Activated CD4-positive, alpha-beta T cell treated with anti-CD3 and anti-CD28 coated beads, Interleukin-2, amount 10 ng/mL, durations not matched to agents 7 days and 5 days (primary cell): ENCODE data around the gene MBD2. TPM values are rescaled to one million over a fixed set of nuclear protein-coding genes. Genes with fewer than 3 reads are reported as not detected.
"Not testable (repeated sequence)": the region's sequence is repeated elsewhere in the genome, so short reads cannot be mapped to it uniquely, and the experiment has no call there.

Source experiments
- CTCF ChIA-PET: fragments of 350-600 bp; sonication (Branson Sonifier 250); formaldehyde crosslinking; loops from one replicate; lab custom pipeline; 2021; ENCODE audit warnings: antibody characterized with exemption; lab: Charles Lee
- POLR2A ChIA-PET: fragments of 350-600 bp; sonication (Branson Sonifier 250); formaldehyde crosslinking; loops from one replicate; lab custom pipeline; 2021; ENCODE audit warnings: antibody characterized with exemption; lab: Charles Lee
- DNase-seq: peaks from one replicate; pipeline ENCODE4 v3.0.0-alpha.2; 2020
- H3K27ac Mint-ChIP-seq: one replicate; pipeline ENCODE4 v1.8.0; 2021; ENCODE audit warnings: mild to moderate bottlenecking, moderate library complexity, mixed read lengths
- H3K27me3 Mint-ChIP-seq: one replicate; pipeline ENCODE4 v1.8.0; 2021; ENCODE audit warnings: mixed read lengths
- H3K36me3 Mint-ChIP-seq: one replicate; pipeline ENCODE4 v1.8.0; 2021; ENCODE audit warnings: low read depth, mixed read lengths
- H3K4me1 Mint-ChIP-seq: one replicate; pipeline ENCODE4 v1.8.0; 2021; ENCODE audit warnings: mixed read lengths
- H3K4me3 Mint-ChIP-seq: one replicate; pipeline ENCODE4 v1.8.0; 2021; ENCODE audit warnings: mild to moderate bottlenecking, moderate library complexity, mixed read lengths
- H3K9me3 Mint-ChIP-seq: one replicate; pipeline ENCODE4 v1.8.0; 2021; ENCODE audit warnings: mixed read lengths
- total RNA-seq, 2 experiments: library from RNA; stranded (reverse); gene quantifications; one replicate each; pipeline ENCODE4 v1.2.3, GENCODE V29; 2021

MBD2 gene
- total RNA-seq, 2 experiments from 2014 or later: 103 to 105 TPM

GRCh38 chr18:54209471-54210180, 14.8 kb downstream of the MBD2 start:
- CTCF ChIA-PET: interaction anchor here (1.3 to 2.1 kb wide), 2 partner anchors 14 to 15 kb away, joined by 4 read pairs; partner anchors contain the start of gene MBD2

DNA sequence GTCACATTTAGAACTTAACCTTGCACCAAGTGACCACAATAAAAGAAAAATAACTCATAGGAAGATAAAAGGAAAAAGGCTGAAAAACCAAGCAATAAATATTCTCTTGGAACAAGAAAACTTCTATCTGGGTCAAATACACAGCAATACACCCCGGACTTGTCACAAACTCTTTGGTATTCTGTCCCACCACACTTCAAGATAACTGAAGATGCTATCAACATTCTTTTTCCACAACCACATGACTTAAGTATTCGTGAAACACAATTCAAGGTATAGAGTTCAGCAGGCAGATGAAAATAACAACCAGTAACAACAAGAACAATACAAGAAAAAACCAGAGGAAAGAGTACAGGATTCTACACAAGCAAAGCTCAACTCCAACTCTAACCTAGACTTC, 18.0 kb downstream of the MBD2 start:
- H3K9me3 Mint-ChIP-seq: no peaks in the 10 kb centered on the region
- H3K4me3 Mint-ChIP-seq: no peak overlapping the region

More at GRCh38 chr18:54209471-54210180, 14.8 kb downstream of the MBD2 start:
- Mint-ChIP-seq H3K4me3 (no peak overlapping the region), H3K4me1 (peaks cover 46% of the 10 kb centered on the region), H3K27me3 (no peaks in the 10 kb centered on the region), H3K9me3 (no peaks in the 10 kb centered on the region), H3K27ac (no peak overlapping the region), H3K36me3 (peaks cover 7% of the 10 kb centered on the region)
- DNase-seq: no peak
- POLR2A ChIA-PET: no interaction called here

DNA sequence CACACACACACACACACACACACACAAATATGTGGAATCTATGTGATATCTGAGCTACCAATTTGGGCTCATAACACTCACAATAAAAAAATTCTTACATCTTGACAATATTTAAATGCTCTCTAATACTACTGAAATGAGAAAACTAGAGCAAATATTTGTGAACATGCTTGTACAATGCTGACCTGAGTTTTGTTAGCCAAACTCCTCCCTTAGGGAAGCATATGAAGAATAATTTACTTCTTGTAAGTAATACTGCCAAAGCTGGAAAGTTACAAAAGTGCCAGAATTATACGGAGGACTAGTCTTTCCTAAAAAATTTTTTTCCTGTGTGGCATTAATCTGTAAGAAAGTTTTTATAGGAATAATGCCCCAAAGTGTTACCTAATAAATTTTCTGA, 18.5 kb downstream of the MBD2 start:
- Mint-ChIP-seq H3K9me3 (no peaks in the 10 kb centered on the region), H3K4me1 (peaks cover 34% of the 10 kb centered on the region), H3K27ac (no peak overlapping the region), H3K27me3 (no peaks in the 10 kb centered on the region), H3K4me3 (no peak overlapping the region), H3K36me3 (peaks cover 36% of the 10 kb centered on the region)
- CTCF ChIA-PET: no interaction called here
- DNase-seq: no peak
- POLR2A ChIA-PET: no interaction called here

More for the DNA sequence above, 18.0 kb downstream of the MBD2 start:
- ChIA-PET POLR2A (no interaction called here), CTCF (interaction anchor here (1.0 kb wide), 1 partner anchor 13 kb away, joined by 5 read pairs; no protein-coding TSS in a partner anchor)
- no peak for DNase-seq
- Mint-ChIP-seq H3K27me3 (no peaks in the 10 kb centered on the region), H3K4me1 (peaks cover 37% of the 10 kb centered on the region), H3K27ac (no peak overlapping the region), H3K36me3 (peaks cover 31% of the 10 kb centered on the region)

DNA sequence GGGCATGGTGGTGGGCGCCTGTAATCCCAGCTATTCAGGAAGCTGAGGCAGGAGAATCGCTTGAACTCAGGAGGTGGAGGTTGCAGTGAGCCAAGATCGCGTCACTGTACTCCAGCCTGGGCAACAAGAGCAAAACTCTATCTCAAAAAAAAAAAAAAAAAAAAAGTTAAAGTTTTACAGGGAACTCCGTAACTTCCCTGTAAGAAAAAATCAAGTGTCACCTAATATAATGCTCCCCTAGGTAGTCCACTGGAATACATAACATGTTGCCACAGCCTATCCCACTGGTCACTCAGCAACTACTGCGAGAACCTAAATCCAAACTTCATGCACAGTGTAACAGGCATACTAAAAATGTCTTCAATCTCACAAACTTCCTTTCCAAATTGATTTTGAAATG, 19.0 kb downstream of the MBD2 start:
- Mint-ChIP-seq H3K36me3 (peaks cover 38% of the 10 kb centered on the region), H3K4me1 (peaks cover 33% of the 10 kb centered on the region)
- not testable (repeated sequence) for H3K9me3 Mint-ChIP-seq

DNA sequence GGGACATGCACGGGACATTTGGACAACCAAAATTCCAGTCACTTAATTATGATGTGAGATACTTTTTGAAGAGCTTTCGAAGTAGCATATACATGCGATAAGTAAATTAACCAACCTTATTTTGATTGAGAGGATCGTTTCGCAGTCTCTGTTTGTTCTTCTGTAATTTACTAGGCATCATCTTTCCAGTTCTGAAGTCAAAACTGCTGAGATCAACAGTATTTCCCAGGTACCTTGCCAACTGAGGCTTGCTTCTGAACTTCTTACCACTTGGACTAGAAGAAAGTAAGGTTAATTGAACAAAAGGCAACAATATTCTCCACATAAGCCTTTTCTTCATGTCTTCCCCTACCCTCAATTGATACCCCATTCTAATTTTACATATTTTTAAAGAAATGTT, 19.6 kb downstream of the MBD2 start:
- H3K27ac Mint-ChIP-seq: no peak overlapping the region
- ChIA-PET POLR2A (no interaction called here), CTCF (no interaction called here)
- H3K36me3 Mint-ChIP-seq: peaks cover 41% of the 10 kb centered on the region
- peaks cover 28% of the 10 kb centered on the region for H3K4me1 Mint-ChIP-seq
- no peaks in the 10 kb centered on the region for H3K9me3 Mint-ChIP-seq
- H3K27me3 Mint-ChIP-seq: no peaks in the 10 kb centered on the region
- H3K4me3 Mint-ChIP-seq: no peak overlapping the region
- DNase-seq: no peak

More for the DNA sequence above, 19.0 kb downstream of the MBD2 start:
- H3K4me3 Mint-ChIP-seq, CTCF ChIA-PET, DNase-seq, H3K27ac Mint-ChIP-seq, POLR2A ChIA-PET, H3K27me3 Mint-ChIP-seq: not testable (repeated sequence)

DNA sequence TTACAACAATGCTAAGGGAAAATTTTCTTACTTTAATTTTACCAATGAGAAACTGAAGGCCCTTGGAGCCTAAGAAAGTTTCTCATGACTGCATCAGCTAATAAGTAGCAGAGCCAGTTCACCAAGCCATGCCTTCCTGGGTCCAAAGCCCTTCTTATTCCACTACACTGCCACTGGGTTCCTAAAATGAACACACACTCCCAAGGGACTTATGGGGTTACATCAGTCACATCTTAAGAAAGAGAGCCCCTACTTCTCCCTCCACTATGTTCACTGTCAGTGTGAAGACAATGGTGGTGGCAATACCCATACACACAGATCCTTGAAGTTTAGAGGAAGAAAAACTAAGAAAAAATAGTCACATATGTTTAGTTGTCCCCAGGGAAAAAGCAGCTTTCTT, 20.6 kb downstream of the MBD2 start:
- H3K27me3 Mint-ChIP-seq: no peaks in the 10 kb centered on the region
- no peak for DNase-seq
- H3K27ac Mint-ChIP-seq: no peak overlapping the region
- peaks cover 49% of the 10 kb centered on the region for H3K36me3 Mint-ChIP-seq
- H3K9me3 Mint-ChIP-seq: no peaks in the 10 kb centered on the region
- peaks cover 23% of the 10 kb centered on the region for H3K4me1 Mint-ChIP-seq
- ChIA-PET CTCF (no interaction called here), POLR2A (no interaction called here)
- no peak overlapping the region for H3K4me3 Mint-ChIP-seq

GRCh38 chr18:54202851-54203250, 21.6 kb downstream of the MBD2 start:
- CTCF ChIA-PET: no interaction called here
- DNase-seq: no peak
- Mint-ChIP-seq H3K9me3 (no peaks in the 10 kb centered on the region), H3K27me3 (no peaks in the 10 kb centered on the region), H3K27ac (no peak overlapping the region), H3K4me1 (peaks cover 20% of the 10 kb centered on the region), H3K36me3 (peaks cover 57% of the 10 kb centered on the region), H3K4me3 (no peak overlapping the region)
- POLR2A ChIA-PET: no interaction called here

GRCh38 chr18:54197747-54198411, 26.6 kb downstream of the MBD2 start:
- H3K27me3 Mint-ChIP-seq: no peaks in the 10 kb centered on the region
- H3K36me3 Mint-ChIP-seq: peaks cover 40% of the 10 kb centered on the region
- no peaks in the 10 kb centered on the region for H3K4me1 Mint-ChIP-seq
- no peaks in the 10 kb centered on the region for H3K9me3 Mint-ChIP-seq
- DNase-seq: no peak
- CTCF ChIA-PET: interaction anchor here (1.4 kb wide), 1 partner anchor 15 kb away, joined by 3 read pairs; no protein-coding TSS in a partner anchor
- POLR2A ChIA-PET: no interaction called here
- H3K27ac Mint-ChIP-seq: no peak overlapping the region
- no peak overlapping the region for H3K4me3 Mint-ChIP-seq

DNA sequence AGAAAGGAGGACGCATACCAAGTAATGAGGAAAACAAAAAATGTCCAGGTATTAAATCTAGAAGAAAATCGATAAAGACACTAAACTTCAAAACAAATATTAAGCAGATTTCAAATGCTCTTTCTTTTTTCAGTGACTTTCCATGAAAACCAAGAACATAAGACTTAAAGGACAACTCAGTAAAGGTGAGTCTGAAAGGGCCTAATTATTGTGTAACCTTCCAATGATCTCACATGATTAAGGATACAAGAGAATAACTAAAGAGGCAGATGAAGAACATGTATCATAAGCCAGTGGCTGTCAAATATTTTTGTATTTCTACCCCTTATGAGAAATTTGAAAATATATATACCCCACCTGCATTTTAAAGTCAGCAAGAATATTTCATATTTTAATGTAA, 30.7 kb downstream of the MBD2 start:
- CTCF ChIA-PET: no interaction called here

DNA sequence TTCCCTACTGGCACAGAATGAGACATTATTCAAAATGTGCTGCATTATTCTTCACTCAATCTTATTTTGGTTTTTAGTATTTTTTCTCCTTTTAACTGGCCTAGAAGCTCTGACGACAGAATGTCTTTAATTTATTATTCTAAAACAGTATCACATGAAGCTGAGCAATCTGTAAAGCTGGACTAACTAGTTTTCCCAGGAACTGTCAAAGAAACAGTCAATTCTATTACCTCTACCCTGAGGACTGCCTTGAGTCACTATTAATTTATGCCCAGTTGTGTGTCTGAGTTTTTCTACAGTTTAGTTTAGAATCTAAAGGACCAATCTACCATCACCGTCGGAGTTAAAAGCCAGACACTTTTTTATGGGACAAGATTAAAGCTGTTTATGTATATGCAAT, 31.6 kb downstream of the MBD2 start:
- ChIA-PET POLR2A (no interaction called here), CTCF (no interaction called here)
- no peaks in the 10 kb centered on the region for H3K9me3 Mint-ChIP-seq
- no peaks in the 10 kb centered on the region for H3K27me3 Mint-ChIP-seq
- H3K27ac Mint-ChIP-seq: no peak overlapping the region
- no peak overlapping the region for H3K4me3 Mint-ChIP-seq
- no peak for DNase-seq
- H3K36me3 Mint-ChIP-seq: peaks cover 22% of the 10 kb centered on the region
- no peaks in the 10 kb centered on the region for H3K4me1 Mint-ChIP-seq

More for the DNA sequence above, 30.7 kb downstream of the MBD2 start:
- Mint-ChIP-seq H3K27me3 (no peaks in the 10 kb centered on the region), H3K9me3 (no peaks in the 10 kb centered on the region), H3K4me1 (no peaks in the 10 kb centered on the region), H3K36me3 (peaks cover 25% of the 10 kb centered on the region), H3K4me3 (no peak overlapping the region), H3K27ac (no peak overlapping the region)
- DNase-seq: no peak
- POLR2A ChIA-PET: no interaction called here

GRCh38 chr18:54192415-54192814, 32.1 kb downstream of the MBD2 start:
- H3K27ac Mint-ChIP-seq: no peak overlapping the region
- CTCF ChIA-PET: no interaction called here
- H3K27me3 Mint-ChIP-seq: no peaks in the 10 kb centered on the region
- no peaks in the 10 kb centered on the region for H3K9me3 Mint-ChIP-seq
- peaks cover 24% of the 10 kb centered on the region for H3K36me3 Mint-ChIP-seq
- POLR2A ChIA-PET: no interaction called here
- no peak for DNase-seq
- H3K4me1 Mint-ChIP-seq: no peaks in the 10 kb centered on the region
- H3K4me3 Mint-ChIP-seq: no peak overlapping the region

DNA sequence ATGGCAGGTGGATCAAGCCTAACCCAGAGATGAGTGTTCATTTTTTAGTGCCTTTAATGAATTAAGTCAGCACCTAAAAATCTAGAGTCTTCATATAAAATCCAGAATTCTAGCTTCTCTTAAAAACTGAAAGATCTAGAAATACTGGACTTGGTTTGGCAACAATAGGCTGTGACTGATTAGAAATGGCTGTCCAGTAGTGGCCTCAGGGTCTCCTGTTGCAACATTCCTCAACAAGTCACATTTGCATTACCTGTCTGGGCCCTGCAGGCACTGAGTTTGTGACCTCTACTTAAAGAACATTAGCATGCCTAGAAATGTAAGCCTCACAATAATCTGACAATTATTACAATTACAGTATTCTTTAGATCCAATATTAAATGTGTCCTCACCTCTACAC, 33.1 kb downstream of the MBD2 start:
- CTCF ChIA-PET: no interaction called here
- DNase-seq: no peak
- peaks cover 31% of the 10 kb centered on the region for H3K36me3 Mint-ChIP-seq
- peak overlapping the region; percentile 57 for H3K27ac Mint-ChIP-seq
- peaks cover 2% of the 10 kb centered on the region for H3K4me1 Mint-ChIP-seq
- H3K27me3 Mint-ChIP-seq: no peaks in the 10 kb centered on the region
- POLR2A ChIA-PET: no interaction called here
- H3K4me3 Mint-ChIP-seq: no peak overlapping the region
- H3K9me3 Mint-ChIP-seq: no peaks in the 10 kb centered on the region

DNA sequence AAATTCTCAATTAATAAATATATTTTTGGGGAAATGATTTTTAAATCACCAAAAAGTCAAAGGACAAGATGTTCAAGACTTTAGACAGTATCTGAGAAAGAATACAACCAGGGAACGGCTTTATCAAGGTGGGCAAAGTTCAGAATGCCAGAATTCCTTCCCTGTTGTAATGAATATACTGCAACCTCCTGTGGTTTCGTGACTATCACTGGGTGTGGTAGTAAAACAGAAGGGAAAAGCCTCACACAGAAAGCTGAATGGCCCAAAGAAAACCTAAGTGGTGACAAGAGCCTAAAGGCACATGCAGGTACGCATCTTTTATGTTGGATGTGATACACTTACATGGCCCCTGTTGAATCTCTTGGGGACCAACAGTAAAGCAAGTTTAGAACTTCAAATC, 37.1 kb downstream of the MBD2 start:
- ChIA-PET CTCF (no interaction called here), POLR2A (no interaction called here)
- Mint-ChIP-seq H3K36me3 (peaks cover 27% of the 10 kb centered on the region), H3K27me3 (no peaks in the 10 kb centered on the region), H3K27ac (no peak overlapping the region), H3K4me3 (no peak overlapping the region), H3K4me1 (peaks cover 4% of the 10 kb centered on the region), H3K9me3 (no peaks in the 10 kb centered on the region)
- DNase-seq: no peak
